Inferior parietal cortex (tissue), 1 donor: ENCODE data around the gene MICB.
"Not testable (repeated sequence)": the region's sequence is repeated elsewhere in the genome, so short reads cannot be mapped to it uniquely, and the experiment has no call there.

Source experiments
- DNase-seq: peaks from one replicate; pipeline ENCODE4 v3.0.0-alpha.2; 2016; ENCODE audit errors: extremely low spot score

Gene MICB

DNA sequence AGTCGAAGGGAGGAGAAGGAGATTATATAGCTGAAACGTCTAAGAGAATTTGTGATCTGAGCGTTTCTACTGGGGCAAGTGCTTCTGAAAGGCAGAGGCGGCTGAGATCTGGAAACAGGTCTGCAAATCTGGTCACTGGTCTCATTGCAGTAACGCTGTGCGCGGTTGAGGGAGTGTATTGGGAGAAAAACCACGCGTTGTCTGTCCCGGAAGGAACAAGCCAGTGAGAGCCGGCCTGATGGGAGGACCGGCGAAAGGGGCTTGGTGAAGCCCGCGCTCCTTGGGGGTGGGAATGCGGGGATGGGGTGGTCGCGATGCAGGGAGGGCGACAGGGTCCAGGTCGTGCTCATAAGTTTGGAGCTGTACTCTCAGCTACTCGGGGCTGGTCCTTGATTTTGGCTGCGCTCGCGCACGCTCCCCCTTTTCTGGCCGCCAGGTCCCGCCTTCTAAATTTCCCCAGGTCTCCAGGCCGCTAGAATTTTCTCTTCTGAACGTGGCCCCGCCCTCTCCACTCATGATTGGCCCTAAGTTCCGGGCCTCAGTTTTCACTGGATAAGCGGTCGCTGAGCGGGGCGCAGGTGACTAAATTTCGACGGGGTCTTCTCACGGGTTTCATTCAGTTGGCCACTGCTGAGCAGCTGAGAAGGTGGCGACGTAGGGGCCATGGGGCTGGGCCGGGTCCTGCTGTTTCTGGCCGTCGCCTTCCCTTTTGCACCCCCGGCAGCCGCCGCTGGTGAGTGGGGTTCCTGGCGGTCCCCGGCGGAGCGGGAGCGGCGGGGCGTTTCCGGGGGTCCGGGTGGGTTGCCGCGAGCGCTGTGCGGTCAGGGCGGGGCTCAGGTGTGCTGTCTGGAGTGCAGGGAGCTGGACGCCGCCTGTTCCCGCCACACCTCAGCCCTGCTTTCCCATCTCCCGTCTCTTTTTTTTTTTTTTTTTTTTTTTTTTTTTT lies at the start of gene MICB:
Gene MICB (plus strand): TSS at position 615 of the 946 bp plus-strand sequence. CDS start 49 bp downstream, at position 664.
- DNase-seq: peak; percentile 59

DNA sequence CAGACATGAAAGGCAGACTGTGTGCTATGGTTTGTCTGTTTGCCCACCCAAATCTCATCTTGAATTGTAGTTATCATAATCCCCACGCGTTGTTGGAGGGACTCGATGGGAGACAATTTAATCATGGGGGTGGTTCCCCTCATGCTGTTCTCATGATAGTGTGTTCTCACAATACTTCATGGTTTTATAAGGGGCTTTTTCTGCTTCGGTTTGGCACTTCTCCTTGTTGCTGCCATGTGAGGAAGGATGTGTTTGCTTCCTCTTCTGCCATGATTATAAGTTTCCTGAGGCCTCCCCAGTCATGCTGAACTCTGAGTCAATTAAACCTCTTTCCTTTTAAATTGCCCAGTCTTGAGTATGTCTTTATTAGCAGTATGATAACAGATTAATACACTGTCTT lies 47.2 kb upstream of the MICB start:
- DNase-seq: no peak

DNA sequence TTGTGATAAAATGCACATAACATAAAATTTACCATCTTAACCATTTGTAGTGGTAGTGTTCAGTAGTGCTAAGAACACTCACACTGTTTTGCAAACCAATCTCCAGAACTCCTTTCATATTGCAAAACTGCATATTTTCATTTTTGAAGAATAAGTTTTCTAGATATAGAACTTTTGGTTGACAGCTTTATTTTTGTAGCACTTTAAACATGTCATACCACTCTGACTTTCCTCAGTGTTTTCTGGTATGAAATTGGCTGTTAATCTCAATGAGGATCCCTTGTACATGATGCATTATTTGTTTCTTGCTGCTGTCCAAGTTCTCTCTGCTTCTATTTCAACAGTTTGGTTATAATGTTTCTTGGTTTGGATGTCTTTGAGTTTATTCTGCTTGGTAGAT lies 45.1 kb upstream of the MICB start:
- DNase-seq: no peak

DNA sequence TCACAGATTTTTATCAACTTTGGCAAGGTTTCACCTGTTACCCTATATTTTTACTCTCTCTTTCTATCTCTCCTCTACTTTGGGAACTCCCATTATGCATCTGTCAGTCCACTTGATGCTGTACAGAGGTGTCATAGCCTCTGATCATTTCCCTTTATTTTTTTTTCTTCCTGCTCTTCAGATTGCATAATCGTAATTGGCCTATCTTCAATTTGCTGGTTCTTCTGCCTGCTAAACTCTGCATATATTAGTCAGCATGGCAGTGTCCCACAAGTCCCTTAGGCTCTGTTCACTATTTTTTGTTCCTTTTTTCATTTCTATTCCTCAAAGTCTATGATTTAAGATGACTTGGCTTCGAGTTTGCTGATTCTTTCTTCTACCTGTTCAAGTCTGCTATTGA lies 44.7 kb upstream of the MICB start:
- DNase-seq: no peak

DNA sequence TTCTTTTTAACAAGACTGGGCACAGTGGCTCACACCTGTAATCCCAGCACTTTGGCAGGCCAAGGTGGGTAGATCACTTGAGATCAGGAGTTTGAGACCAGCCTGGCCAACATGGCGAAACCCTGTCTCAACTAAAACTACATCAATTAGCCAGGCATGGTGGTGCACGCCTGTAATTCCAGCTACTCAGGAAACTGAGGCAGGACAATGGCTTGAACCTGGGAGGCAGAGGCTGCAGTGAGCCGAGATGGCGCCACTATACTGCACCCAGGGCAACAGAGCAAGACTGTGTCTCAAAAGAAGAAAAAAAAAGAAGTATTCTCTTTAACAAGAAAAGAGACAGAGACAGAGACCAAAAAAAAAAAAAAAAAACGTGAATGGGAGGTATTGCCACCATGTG lies 38.1 kb upstream of the MICB start:
- not testable (repeated sequence) for DNase-seq

DNA sequence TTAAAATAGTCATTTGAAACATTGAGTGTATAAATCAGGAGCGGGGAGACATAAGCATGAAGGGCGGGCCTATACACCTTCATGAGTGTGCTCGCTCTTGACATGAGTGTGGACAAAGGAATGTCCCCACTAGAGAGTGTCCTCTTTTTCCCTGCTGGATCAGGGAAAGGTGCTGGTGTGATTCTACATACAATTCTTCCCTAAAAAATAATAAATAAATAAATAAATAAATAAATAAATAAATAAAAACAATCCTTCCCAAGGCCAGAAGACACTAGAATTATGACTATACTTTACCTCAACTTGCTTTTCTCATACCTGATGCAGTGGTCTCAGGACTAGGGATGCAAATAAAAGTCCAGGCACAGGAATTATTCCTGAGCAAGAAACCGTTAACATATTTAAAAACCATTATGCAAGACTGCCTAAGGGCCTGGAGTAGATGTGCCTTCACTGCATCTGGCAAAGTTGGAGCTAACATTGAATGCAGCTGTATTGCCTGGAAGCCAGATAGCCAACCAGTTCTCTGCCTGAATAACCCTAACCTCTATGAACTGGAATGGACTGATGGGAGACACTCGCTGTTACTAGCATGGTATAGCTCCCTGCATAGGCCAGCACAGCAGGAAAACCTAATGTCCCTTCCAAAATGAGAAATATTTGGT lies 37.5 kb upstream of the MICB start:
- DNase-seq: no peak

DNA sequence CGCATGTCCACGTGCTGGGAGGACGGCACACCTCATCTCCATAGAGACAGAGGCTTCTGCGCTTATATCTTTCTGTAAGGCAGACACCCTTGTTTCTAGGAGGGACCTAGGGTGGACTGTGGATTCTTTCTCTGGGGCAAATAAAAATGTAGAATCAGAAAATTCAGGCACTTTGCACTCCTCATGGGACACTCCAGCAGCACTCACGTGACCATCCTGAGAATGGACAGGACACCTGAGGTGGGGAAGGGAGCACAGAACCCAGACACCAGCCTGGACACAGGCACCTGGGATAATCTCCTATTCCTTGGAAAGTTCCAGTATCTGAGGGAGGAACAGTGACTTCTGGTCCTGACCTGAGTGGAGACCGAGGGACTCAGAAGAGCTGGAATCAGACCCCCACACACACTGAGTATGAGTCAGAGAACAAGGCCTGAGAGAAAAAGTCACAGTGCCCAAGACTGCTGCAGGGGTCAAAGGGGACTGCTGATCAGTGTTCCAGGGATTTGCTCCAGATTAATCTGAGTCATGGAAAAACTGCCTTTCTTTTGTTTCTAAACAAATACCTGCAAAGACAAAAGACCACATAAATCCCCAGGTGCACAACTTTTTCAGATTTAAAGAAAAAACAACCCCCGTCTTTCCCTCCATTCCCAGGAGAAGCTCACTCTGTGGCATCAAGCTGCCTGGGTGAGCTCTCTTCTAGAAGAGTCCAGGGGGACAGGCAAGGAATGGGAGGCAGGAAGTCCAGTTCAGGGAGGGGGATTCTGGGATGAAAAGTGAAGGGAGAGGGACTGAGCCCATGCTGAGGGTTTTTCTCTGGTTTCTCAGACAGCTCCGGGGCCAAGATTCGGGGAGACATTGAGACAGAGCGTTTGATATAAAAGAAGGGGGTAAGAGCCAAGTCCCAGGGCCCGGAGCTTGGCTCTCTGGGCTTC lies 35.6 kb upstream of the MICB start:
- DNase-seq: no peak

DNA sequence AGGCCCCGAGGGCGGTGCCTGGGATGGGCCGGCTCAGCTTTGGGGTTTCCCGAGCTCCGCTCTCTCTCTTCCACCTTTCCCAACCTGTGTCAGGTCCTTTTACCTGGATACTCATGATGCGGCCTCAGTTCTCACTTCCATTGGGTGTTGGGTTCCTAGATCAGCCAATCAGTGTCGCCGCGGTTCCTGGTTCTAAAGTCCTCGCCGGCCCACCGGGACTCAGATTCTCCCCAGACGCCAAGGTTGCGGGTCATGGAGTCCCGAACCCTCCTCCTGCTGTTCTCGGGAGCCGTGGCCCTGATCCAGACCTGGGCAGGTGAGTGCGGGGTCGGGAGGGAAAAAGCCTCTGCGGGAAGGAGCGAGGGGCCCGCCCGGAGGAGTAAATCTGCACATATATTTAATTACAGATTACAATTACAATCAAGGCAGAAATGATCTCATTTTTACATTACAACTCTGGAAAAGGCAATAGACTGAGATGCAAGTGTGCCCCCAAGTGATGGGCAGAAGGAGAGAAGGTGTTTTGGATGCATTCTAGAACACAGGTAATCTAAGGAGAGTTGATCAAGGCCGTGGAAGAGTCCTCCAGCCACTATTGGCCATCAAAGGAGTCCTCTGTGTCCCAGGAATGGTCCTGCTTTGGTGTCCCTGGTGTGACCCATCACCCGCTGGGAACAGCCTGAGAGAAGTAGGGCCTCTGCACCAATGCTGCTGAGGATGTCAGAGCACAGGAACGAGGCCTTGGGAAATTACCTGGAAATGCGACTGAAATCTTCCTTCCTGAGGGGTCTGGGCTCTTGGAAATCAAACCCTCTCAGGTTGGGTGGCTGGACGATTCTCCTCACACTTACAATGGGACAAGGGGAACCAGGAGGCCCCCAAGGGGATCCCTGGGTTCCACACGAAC lies 34.7 kb upstream of the MICB start:
- DNase-seq: peak; percentile 75

DNA sequence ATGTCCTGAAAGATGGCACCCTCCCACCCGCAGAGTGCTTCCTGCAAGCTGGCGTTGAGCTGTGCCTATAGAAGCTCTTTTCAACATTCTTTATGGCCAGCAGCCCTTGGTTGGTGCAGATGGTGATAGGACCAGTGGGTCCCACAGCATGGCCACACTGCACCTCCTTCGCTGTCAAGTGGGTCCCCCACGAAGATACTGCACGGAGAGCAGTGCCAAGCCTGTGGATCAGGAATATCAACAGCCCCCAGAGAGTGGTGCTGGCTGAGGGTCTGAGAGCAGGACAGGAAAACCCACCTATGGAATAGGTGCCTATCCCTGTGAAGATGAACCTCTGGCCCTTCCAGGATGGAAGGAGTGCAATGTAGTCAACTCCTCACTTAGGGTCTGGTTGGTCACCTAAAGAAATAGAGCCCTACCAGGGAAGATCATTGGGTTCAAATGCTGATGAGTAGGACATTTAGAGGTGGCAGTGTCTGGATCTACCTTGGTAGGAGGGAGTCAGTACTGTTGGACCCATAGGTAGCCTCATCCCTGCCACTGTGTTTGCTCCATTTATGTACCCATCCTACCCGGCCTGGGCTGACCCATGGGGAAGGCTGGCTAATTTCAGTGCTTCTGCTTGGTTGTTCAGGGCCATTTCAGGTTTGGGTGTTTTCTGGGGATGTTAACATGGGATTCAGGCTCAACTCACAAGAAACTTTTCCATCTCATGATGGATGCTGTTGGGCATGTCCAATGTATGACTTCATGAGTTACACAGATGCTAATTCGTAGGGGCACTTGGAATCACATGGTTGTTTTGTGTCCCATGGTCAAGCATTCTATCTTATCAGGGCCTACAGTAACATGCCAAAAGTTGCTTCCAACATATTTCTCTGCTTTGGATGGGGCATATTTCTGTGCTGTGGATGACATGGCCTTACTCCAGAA lies 33.4 kb upstream of the MICB start:
- no peak for DNase-seq

DNA sequence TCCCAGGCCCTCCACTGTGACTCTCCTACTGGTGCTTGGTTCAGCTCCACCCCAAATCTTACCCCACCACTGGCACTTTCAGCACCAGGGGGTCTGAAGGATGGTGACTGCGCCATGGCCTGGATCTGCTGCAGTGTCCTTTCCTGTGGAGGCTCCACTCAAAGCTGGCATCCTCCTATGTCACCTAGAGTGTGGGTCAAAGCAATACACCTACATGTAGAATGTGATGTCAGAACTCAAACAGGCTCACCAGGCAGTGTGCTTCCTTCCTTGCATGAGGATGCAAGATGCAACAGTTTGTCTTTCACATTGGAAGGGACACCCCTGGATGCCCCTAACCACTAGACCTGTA lies 32.8 kb upstream of the MICB start:
- DNase-seq: no peak

DNA sequence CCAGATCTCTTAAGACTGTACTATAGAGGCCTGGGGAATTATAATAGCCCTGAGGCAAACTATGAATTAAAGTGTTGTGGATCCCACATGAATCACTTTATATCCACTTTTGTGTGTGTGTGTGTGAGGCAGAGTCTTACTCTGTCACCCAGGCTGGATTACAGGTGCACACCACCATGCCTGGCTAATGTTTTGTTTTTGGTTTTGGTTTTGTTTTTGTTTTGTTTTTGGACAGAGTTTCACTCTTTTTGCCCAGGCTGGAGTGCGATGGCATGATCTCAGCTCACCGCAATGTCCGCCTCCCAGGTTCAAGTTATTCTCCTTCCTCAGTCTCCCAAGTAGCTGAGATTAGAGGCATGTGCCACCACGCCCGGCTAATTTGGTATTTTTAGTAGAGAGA lies 32.2 kb upstream of the MICB start:
- no peak for DNase-seq

DNA sequence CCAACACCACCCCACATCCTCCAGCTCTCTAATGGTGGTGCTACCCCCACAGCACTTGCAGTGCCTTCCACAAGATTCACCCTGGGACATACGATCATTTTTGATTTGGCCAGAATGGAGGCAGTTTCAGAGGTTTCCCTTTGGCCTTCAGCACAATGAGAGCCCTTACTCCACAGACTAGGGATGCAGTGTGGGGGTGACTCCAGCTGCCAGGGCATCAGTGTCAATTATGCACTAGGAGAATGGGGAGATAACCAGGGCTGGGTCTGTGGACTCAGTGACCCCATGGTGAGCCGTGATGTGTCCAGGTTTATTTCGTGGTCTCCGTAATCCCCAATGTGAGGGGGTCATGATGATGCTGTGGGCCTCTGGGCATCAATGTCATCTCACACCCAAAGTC lies 31.5 kb upstream of the MICB start:
- no peak for DNase-seq

DNA sequence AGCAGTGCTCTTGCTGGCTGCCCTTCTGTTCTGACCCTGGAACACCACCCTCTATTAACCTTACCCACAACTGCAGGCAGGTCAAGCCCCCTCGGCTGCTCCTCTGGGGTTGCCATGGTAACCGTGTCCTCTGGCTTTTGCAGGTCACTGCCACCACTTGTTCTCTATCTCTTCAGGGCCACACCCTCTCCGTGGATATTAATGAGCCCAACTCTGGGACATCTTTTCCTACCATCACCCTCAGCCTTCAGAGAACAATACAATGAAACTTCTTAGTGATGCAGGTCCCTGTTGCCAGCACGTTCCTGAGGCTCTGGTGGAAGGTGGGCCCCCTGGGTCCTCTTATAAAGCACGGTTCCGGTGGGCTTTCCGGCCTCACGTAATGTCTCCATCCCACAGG lies 30.8 kb upstream of the MICB start:
- no peak for DNase-seq

DNA sequence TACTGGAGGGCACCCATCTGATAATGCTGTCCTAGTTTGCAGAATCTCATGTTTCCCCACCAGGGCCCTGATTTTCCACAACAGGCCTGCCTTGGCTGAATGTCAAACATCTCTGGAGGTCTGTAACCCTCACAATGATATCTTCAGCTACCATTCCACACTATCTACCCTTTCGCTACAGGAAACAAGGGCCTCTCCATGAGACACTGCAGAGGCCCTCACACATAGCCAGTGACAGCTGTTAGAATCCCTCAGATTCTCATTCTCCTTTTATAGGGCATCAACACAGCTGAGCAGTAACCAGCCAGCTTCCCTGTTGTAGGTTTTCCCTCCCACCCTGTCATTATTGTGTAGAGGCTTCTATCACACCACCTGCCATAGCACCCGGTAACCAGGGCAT lies 29.6 kb upstream of the MICB start:
- no peak for DNase-seq

DNA sequence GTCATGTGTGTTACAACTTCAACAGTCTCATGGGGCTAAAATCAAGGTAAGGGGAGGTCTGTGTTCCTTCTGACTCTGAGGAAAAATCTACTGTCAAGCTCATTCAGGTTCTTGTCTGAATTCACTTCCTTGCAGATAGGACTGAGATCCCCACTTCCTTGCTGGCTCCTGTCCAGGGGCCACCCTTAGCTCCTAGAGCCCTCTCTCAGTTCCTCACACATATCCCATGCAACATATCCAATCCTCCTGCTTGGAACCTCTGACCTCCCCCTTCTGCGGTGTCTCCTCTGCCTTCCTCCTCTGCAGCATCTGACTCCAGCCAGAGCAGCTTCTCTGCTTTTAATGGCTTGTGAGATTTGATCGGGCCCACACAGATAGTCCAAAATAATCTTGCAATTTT lies 27.1 kb upstream of the MICB start:
- no peak for DNase-seq

DNA sequence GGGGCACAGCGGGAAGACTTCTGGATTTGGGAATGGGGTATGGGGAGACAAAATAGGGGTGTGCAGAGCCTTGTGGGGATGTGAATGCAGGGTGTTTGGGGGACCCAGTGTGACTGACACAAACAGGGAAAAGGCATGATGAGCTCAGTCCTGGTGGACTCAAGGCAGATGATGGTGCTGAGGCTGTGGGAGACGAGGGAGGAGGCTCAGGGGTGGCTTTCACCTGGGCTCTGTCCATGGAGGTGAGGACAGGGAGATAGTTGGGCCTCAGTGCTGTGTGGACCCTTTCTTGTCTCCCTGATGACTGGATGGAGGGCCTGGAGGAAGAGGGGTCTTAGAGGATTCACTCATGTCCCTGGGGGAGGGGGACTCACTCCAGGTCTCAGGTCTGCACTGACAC lies 26.2 kb upstream of the MICB start:
- DNase-seq: no peak

DNA sequence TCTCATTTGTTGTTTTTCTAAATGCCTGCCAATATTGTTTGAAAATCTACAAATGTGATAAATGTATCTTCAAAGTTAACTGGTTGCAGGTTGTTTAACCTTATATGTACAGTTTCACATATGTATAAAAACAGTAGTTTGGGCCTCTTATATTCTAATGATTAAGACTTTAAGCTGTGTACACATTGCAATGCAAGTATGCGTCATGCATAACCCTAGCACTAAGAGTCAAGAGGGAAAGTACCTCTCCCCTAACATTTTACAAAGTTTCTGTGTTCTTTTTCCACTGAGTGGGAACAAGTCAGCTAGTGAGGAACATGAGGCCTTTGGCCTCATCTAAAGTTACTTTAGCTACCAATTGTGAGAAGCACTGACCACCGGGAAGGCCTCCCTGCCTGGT lies 25.7 kb upstream of the MICB start:
- no peak for DNase-seq

DNA sequence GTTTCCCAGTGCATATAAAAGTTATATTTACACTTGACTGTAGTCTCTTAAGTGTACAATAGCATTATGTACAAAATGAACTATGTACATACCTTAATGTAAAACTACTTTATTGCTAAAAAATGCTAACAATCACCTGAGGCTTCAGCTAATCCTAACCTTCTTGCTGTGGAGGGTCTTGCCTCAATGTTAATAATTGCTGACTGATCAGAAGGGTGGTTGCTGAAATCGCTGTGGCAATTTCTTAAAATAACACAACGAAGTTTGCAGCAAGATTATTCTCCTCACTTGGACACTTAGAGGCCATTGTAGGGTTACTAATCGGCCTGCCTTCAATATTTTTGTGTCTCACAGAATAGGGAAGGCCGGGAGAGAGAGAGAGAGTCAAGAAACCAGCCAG lies 24.7 kb upstream of the MICB start:
- DNase-seq: no peak

DNA sequence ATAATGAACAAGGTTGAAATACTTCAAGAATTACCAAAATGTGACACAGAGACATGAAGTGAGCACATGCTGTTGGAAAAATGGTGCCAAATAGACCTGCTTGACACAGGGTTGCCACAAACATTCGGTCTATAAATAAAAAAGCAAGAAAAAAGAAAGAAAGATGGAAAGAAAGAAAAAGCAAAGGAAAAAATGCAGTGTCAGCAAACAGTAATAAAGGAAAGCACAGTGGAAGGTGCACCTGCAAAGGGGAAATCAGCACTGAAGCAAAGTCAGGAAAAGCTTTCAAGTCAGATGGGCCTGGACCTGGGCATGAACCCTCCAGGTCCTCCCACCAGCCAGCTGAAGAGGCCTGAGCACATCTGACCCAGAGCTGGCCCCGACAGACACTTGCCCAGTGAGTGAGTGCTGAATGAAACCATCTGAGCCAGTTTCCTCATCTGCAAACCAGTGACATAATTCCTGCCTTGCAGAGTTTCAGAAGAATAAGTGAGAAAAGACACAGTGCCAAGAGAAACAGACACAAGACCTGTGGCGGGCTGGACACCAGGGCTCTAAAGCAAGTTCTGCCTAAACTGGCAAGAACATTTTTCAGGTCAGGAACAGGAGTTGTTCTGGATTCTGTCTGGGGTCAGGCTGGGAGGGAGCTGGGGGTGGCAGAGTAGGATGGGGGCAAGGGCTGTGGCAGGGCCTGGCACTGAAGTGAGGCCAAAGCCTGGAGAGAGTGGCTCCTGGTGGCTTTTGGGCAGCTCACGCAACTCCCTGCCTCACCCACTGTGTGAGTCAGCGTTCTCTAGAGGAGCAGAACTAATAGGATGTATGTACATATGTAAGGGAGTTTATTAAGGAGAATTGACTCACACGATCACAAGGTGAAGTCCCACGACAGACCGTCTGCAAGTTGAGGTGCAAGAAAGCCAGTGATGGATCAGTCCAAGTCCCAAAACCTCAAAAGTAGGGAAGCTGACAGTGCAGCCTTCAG lies 23.9 kb upstream of the MICB start:
- no peak for DNase-seq
